ENCODE measurements around the gene SERPINA1. TPM values are rescaled to one million over a fixed set of nuclear protein-coding genes. Genes with fewer than 3 reads are reported as not detected.

Gene SERPINA1
- total and polyA plus RNA-seq, 2 donors, result 1.9 to 51.8 TPM

DNA sequence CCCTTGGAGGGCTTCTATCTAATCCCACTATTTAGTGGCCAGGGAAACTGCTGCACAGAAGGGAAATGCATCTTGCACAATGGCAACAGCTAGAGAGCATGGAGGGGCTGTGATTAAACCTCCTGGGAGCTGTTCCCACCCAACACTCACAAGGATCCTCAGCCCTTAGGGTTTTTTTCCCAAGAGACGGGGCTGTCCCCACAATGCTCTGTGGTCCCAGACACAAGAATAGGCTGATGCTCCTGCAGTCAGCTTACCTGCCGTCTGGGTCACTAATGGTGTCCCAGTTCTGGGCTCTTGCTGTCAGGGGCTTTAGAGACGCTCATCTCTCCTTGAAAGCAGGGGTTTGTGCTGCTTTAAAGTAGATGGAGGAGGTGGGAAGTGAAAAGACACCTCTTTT, 4.6 kb downstream of the SERPINA1 start:
- Histone ChIP-seq H3K27ac (ENCODE audit: low read depth) (no peak overlapping the region), H3K36me3 (ENCODE audit: insufficient read depth) (no peaks in the 10 kb centered on the region), H3K4me1 (ENCODE audit: insufficient read depth) (no peaks in the 10 kb centered on the region), H3K4me3 (ENCODE audit: low read depth, low read length) (no peak overlapping the region)
- WGBS, result 86% methylated on average over 3 of the region's 3 CpGs
- no peak for DNase-seq (ENCODE audit: extremely low spot score)

DNA sequence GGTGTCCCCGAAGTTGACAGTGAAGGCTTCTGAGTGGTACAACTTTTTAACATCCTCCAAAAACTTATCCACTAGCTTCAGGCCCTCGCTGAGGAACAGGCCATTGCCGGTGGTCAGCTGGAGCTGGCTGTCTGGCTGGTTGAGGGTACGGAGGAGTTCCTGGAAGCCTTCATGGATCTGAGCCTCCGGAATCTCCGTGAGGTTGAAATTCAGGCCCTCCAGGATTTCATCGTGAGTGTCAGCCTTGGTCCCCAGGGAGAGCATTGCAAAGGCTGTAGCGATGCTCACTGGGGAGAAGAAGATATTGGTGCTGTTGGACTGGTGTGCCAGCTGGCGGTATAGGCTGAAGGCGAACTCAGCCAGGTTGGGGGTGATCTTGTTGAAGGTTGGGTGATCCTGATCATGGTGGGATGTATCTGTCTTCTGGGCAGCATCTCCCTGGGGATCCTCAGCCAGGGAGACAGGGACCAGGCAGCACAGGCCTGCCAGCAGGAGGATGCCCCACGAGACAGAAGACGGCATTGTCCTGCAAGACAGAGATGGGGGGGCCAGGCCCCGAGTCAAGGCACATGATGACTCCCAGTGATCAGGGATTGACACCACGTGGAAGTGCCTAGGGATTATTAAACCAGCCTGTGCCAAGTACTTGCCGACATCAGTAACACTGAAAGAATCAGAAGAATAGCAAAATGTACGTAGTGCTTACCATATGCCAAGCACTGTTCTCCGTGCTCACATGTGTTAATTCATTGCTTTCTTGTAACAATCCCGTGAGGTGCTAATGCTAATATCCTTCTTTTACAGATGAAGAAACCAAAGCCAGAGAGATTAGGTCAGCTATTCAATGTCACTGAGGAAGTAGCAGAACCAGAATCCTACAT, 5.4 kb downstream of the SERPINA1 start:
- H3K36me3 ChIP-seq (ENCODE audit: insufficient read depth), result no peaks in the 10 kb centered on the region
- no peak overlapping the region for H3K4me3 ChIP-seq (ENCODE audit: low read depth, low read length)
- H3K27ac ChIP-seq (ENCODE audit: low read depth), result no peak overlapping the region
- no peak for DNase-seq (ENCODE audit: extremely low spot score)
- H3K4me1 ChIP-seq (ENCODE audit: insufficient read depth), result no peaks in the 10 kb centered on the region
- 81% methylated on average over 18 of the region's 18 CpGs for WGBS

DNA sequence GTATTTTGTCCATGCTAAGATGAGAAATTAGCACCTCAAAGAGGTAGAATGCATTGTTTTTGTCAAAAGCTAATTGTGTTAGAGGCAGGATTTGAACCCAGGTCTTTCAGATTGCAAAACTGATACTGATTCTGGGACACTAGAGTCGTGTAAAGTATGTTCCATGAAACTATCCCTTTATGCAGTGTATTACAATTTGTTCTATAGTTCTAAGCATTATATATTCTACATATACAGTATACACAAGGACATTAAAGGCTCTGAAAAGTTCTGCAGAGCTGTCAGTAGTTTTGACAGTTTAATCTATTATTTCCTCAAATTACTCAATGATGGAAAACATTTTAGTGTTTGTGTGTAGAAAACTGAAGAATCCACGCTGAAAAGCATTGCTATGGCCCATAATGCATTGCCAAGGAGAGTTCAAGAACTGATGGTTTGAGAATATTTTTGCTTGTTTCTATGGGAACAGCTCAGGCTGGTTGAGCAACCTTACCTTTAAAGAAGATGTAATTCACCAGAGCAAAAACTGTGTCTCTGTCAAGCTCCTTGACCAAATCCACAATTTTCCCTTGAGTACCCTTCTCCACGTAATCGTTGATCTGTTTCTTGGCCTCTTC, 6.2 kb downstream of the SERPINA1 start:
- H3K36me3 ChIP-seq (ENCODE audit: insufficient read depth), result no peaks in the 10 kb centered on the region
- no peaks in the 10 kb centered on the region for H3K4me1 ChIP-seq (ENCODE audit: insufficient read depth)
- no peak for DNase-seq (ENCODE audit: extremely low spot score)
- H3K4me3 ChIP-seq (ENCODE audit: low read depth, low read length), result no peak overlapping the region
- H3K27ac ChIP-seq (ENCODE audit: low read depth), result no peak overlapping the region
- 79% methylated on average over 4 of the region's 4 CpGs for WGBS

DNA sequence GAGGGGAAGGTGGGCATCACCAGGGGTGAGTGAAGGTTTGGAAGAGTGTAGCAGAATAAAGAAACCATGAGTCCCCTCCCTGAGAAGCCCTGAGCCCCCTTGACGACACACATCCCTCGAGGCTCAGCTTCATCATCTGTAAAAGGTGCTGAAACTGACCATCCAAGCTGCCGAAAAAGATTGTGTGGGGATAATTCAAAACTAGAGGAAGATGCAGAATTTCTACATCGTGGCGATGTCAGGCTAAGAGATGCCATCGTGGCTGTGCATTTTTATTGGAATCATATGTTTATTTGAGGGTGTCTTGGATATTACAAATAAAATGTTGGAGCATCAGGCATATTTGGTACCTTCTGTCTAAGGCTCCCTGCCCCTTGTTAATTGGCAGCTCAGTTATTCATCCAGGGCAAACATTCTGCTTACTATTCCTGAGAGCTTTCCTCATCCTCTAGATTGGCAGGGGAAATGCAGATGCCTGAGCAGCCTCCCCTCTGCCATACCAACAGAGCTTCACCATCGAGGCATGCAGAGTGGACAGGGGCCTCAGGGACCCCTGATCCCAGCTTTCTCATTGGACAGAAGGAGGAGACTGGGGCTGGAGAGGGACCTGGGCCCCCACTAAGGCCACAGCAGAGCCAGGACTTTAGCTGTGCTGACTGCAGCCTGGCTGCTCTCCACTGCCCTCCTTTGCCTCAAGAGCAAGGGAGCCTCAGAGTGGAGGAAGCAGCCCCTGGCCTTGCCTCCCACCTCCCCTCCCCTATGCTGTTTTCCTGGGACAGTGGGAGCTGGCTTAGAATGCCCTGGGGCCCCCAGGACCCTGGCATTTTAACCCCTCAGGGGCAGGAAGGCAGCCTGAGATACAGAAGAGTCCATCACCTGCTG, 7.0 kb downstream of the SERPINA1 start:
- Histone ChIP-seq H3K36me3 (ENCODE audit: insufficient read depth) (no peaks in the 10 kb centered on the region), H3K4me3 (ENCODE audit: low read depth, low read length) (no peak overlapping the region), H3K27ac (ENCODE audit: low read depth) (no peak overlapping the region), H3K4me1 (ENCODE audit: insufficient read depth) (no peaks in the 10 kb centered on the region)
- no peak for DNase-seq (ENCODE audit: extremely low spot score)
- WGBS, result 64% methylated on average over 7 of the region's 7 CpGs

DNA sequence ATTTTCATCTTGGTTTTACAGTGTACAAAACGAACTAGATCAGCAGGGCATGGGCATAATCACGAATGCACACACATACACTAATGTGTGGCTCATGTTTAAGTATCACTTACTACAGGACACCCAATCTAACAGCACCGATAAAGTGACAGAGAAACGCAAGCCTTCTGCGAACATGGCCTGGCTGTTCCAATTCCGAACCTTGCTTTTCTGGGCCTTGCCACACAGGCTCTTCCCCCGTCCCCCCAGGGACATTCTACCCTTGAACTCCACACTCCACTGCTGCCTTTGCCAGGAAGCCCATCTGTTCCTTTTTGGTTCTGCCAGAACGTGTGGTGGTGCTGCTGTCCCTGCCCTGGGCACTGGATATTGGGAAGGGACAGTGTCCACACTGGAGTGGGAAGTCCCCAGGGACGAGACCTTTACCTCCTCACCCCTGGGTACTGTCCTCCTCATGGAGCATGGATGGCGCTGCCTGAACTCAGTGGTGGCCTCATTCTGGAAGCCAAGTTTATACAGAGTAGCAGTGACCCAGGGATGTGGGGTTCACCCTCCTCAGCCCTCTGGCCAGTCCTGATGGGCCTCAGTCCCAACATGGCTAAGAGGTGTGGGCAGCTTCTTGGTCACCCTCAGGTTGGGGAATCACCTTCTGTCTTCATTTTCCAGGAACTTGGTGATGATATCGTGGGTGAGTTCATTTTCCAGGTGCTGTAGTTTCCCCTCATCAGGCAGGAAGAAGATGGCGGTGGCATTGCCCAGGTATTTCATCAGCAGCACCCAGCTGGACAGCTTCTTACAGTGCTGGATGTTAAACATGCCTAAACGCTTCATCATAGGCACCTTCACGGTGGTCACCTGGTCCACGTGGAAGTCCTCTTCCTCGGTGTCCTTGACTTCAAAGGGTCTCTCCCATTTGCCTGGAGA, 7.9 kb downstream of the SERPINA1 start:
- DNase-seq (ENCODE audit: extremely low spot score), result no peak
- Histone ChIP-seq H3K4me1 (ENCODE audit: insufficient read depth) (no peaks in the 10 kb centered on the region), H3K4me3 (ENCODE audit: low read depth, low read length) (no peak overlapping the region), H3K27ac (ENCODE audit: low read depth) (no peak overlapping the region), H3K36me3 (ENCODE audit: insufficient read depth) (no peaks in the 10 kb centered on the region)
- WGBS, result 82% methylated on average over 16 of the region's 16 CpGs

DNA sequence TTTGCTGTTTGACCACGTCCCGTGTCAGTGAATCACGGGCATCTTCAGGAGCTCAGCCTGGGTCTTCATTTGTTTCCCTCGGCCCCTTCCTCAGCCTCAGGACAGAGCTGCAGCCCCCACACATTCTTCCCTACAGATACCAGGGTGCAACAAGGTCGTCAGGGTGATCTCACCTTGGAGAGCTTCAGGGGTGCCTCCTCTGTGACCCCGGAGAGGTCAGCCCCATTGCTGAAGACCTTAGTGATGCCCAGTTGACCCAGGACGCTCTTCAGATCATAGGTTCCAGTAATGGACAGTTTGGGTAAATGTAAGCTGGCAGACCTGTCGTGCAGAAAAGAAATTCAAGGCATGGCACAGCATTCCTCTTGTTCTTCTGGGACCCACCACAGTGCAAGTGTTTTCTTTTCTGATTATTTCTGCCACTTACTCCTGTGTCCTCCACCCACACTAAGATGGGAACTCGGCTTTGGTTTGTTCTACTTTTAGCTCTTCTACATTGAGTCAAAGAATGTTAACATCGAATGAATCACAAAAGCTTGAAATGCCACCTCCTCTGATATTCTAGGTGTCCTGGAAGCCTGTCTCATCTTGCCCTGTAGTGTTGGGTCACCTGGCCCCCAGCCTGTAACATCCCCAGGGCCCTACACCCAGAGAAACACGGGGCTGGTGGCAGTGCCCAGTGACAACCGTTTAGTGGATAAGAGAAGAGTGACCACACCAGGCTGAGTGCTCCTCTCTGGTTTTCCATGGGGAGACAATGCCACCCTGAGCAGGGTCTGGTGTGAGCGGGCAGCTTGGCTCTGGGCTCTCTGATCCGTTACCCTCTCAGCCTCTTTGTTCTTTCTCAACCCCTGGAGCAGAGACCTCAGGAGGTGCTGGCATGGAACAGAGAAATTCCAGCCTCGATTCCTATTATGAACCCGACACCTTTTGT, 8.8 kb downstream of the SERPINA1 start:
- H3K4me3 ChIP-seq (ENCODE audit: low read depth, low read length), result no peak overlapping the region

DNA sequence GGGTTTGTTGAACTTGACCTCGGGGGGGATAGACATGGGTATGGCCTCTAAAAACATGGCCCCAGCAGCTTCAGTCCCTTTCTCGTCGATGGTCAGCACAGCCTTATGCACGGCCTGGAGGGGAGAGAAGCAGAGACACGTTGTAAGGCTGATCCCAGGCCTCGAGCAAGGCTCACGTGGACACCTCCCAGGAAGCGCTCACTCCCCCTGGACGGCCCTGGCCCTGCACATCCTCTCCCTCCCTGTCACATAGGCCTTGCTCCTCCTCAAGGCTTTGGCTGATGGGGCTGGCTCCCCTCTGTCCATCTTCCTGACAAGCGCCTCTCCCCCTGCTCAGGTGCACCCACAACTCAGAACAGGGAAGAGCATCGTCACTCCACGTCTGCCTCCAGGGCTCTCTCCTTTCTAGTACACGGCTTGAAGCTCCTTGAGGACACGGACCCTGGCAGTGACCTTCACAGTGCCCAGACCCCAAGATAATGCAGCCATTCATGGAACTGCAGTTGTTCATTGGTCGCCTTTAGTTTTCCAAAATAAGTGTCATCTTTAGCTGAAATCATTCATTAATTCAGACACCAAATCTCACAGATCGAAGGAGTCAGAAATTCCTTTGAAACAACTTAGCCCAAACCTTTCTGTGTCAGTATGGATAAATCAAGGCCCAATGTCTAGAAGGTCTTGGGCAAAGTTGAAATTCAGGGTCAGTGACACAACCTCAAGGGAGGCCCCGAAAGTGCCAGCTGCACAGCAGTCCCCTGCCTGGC, 9.7 kb downstream of the SERPINA1 start:
- WGBS, result 77% methylated on average over 17 of the region's 17 CpGs
- DNase-seq (ENCODE audit: extremely low spot score), result no peak

More for the DNA sequence above, 8.8 kb downstream of the SERPINA1 start:
- no peak overlapping the region for H3K27ac ChIP-seq (ENCODE audit: low read depth)
- no peaks in the 10 kb centered on the region for H3K4me1 ChIP-seq (ENCODE audit: insufficient read depth)
- 84% methylated on average over 16 of the region's 16 CpGs for WGBS
- H3K36me3 ChIP-seq (ENCODE audit: insufficient read depth), result no peaks in the 10 kb centered on the region
- no peak for DNase-seq (ENCODE audit: extremely low spot score)

DNA sequence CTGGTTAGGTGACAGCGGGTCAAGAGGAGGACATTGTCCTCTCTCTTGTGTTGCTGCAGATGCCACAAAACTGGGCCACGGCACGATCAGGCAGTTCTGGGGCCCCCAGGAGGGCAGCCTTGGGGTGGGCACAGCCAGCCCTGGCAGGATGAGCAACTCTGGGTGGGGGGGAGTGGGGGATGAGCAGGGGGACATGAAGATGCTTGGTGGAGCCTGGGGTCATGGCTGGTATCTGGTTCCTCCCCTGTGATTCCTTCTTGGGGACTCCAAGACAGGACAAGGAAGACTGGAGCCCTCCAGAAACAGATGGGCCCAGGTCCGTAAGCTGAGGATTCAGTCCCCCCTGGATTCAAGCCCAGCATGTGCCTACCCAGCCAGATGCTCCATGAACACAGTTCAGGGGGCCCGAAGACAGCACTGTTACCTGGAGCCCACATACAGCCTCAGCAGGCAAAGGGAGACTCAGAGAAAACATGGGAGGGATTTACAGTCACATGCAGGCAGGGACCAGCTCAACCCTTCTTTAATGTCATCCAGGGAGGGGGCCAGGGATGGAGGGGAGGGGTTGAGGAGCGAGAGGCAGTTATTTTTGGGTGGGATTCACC, 10.4 kb downstream of the SERPINA1 start:
- Histone ChIP-seq H3K36me3 (ENCODE audit: insufficient read depth) (no peaks in the 10 kb centered on the region), H3K27ac (ENCODE audit: low read depth) (no peak overlapping the region), H3K4me3 (ENCODE audit: low read depth, low read length) (no peak overlapping the region), H3K4me1 (ENCODE audit: insufficient read depth) (no peaks in the 10 kb centered on the region)
- no peak for DNase-seq (ENCODE audit: extremely low spot score)
- WGBS, result 87% methylated on average over 6 of the region's 6 CpGs

More for the DNA sequence above, 9.7 kb downstream of the SERPINA1 start:
- Histone ChIP-seq H3K36me3 (ENCODE audit: insufficient read depth) (no peaks in the 10 kb centered on the region), H3K27ac (ENCODE audit: low read depth) (no peak overlapping the region), H3K4me3 (ENCODE audit: low read depth, low read length) (no peak overlapping the region), H3K4me1 (ENCODE audit: insufficient read depth) (no peaks in the 10 kb centered on the region)

DNA sequence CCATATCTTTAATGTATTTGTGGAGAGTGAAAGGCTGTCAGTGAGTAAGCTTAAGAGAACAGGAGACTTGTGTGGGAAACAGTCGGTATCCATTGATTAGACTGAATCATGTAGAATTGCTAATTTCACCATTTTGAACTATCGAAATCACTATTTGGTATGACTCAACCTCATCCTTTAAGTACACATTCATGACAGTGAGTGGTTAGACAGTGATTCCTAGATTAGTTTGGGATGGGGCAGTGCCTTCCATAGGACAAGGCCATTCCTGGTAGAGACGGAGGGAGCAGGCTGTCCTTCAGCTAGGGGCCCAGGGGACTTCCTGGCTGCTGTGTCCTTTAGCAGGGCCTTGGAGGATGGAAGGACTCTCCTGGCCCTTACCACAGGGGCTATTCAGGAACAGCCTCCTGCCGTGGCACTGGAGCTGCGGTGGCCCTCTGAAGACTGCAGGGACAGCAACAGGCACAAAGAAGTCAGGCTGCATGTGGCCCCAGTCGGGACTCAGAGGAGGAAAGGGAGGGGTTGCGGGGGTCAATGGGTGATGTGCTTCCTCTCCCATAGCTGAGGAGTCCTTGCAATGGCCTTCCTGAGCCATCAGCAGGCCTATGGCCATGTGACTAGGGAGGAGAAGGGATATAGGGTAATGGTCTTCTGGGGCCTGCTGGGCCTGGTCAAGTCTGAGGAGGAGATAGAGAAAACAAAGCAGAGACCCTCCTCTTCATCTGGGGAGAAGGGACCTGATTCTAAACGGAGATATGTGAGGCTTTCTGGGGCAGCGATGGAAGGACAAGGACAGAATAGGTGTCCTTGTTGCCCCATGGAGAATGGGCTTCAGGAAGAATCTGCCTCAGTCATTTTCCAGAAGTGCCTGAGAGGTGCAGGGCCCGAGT, 11.2 kb downstream of the SERPINA1 start:
- 86% methylated on average over 10 of the region's 10 CpGs for WGBS
- no peaks in the 10 kb centered on the region for H3K4me1 ChIP-seq (ENCODE audit: insufficient read depth)
- H3K36me3 ChIP-seq (ENCODE audit: insufficient read depth), result no peaks in the 10 kb centered on the region
- H3K27ac ChIP-seq (ENCODE audit: low read depth), result no peak overlapping the region
- no peak for DNase-seq (ENCODE audit: extremely low spot score)
- H3K4me3 ChIP-seq (ENCODE audit: low read depth, low read length), result no peak overlapping the region

DNA sequence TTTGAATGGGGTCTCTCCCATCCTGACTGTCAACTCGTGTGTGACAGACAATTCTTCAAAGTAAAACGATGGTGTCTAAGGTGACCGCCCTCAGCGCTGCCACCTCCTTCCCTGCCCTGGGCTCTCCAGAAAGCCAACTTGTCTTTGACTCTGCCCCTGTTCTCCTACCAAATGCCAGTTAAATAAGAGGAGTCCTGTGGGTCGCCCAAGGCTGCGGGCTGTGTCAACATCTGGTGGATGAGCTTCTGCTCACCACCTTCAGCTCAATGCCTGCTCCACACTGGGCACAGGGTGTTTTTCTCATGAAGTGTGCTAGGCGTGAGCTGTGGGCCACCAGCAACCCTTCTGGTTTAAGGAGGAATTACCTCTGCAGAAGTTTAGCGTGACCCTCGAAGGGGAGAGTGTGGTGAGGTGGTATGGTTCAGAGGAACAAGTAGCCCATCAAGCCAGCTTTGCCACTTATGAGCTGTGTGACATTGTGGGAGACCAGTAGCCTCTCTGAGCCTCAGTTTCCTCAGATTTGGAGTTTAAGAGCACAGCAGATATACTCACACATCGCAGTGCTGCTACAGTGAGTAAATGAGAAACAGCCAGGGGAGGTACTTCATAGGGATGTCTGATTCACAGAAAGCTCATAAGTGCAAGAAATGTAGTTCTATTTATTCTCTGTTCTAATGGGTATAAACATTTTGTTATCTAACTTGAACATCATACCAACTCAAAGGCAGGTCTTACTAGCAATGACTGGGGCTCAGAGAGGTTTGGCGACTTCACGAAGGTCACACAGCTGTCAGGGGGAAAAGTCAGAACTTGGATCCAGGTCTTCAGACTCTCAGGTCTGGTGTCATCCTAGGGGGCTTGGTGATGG, 12.1 kb downstream of the SERPINA1 start:
- no peak for DNase-seq (ENCODE audit: extremely low spot score)
- Histone ChIP-seq H3K27ac (ENCODE audit: low read depth) (no peak overlapping the region), H3K4me3 (ENCODE audit: low read depth, low read length) (no peak overlapping the region), H3K36me3 (ENCODE audit: insufficient read depth) (no peaks in the 10 kb centered on the region), H3K4me1 (ENCODE audit: insufficient read depth) (no peaks in the 10 kb centered on the region)
- WGBS, result 90% methylated on average over 12 of the region's 12 CpGs

Data from urinary bladder (tissue), 4 donors.